Stimulated activated naive CD8-positive, alpha-beta T cell treated with anti-CD3 and anti-CD28 coated beads, Interleukin-15, amount 100 ng/mL, for 72 hours (primary cell): Measurements from ENCODE around the gene PER2.

Experiments
- ATAC-seq: fragments of 150-1000 bp; cut with Tn5 transposase; 2 replicates; pipeline ENCODE4 v1.10.0; 2021; ENCODE audit warnings: mild to moderate bottlenecking, moderate library complexity
- DNase-seq, 2 donors: peaks; one replicate each; pipeline ENCODE4 v3.0.0; 2021 to 2022
- H3K27ac Mint-ChIP-seq, 2 donors: one replicate each; pipeline ENCODE4 v1.8.0; 2022; ENCODE audit warnings: mild to moderate bottlenecking in 2 of 2, mixed read lengths in 2 of 2, moderate library complexity in 2 of 2
- H3K27me3 Mint-ChIP-seq: one replicate; pipeline ENCODE4 v1.8.0; 2022; ENCODE audit warnings: mixed read lengths
- H3K4me1 Mint-ChIP-seq: one replicate; pipeline ENCODE4 v1.8.0; 2022; ENCODE audit warnings: mild to moderate bottlenecking, mixed read lengths
- H3K4me3 Mint-ChIP-seq, 2 donors: one replicate each; pipeline ENCODE4 v1.8.0; 2022; ENCODE audit warnings: mild to moderate bottlenecking in 2 of 2, mixed read lengths in 2 of 2, moderate library complexity in 1 of 2
- H3K9me3 Mint-ChIP-seq, 2 donors: one replicate each; pipeline ENCODE4 v1.8.0; 2022; ENCODE audit warnings: mixed read lengths in 2 of 2

Gene PER2

GRCh38 chr2:238252766-238253630, 35.4 kb downstream of the PER2 start:
- DNase-seq (no peak), ATAC-seq (no peak)
- no peak overlapping the region for H3K4me3 Mint-ChIP-seq
- H3K9me3 Mint-ChIP-seq, result no peaks in the 10 kb centered on the region
- no peaks in the 10 kb centered on the region for H3K4me1 Mint-ChIP-seq
- no peak overlapping the region for H3K27ac Mint-ChIP-seq
- H3K27me3 Mint-ChIP-seq, result no peaks in the 10 kb centered on the region

DNA sequence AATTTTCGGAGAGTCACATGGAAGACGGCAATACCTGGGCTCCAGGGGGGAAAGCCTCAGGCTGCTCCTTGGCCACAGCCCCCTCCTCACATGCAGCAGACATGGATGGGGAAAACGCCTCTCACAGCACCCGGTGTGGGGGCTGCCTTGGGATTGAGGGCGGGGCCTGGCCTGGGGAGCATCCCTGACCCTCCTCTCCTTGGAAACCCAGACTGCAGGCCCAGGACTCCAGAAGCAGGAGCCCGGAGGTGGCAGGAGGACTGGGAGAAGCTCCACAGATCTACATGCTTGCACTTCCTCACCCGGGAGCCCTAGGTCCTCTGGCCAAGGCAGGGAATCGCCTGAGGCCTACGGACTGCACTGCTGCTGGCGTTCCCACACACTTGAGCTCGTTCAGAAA, 36.4 kb downstream of the PER2 start:
- no peak for DNase-seq
- no peaks in the 10 kb centered on the region for H3K4me1 Mint-ChIP-seq
- no peak overlapping the region for H3K4me3 Mint-ChIP-seq
- no peak overlapping the region for H3K27ac Mint-ChIP-seq
- no peaks in the 10 kb centered on the region for H3K27me3 Mint-ChIP-seq
- no peaks in the 10 kb centered on the region for H3K9me3 Mint-ChIP-seq
- no peak for ATAC-seq

DNA sequence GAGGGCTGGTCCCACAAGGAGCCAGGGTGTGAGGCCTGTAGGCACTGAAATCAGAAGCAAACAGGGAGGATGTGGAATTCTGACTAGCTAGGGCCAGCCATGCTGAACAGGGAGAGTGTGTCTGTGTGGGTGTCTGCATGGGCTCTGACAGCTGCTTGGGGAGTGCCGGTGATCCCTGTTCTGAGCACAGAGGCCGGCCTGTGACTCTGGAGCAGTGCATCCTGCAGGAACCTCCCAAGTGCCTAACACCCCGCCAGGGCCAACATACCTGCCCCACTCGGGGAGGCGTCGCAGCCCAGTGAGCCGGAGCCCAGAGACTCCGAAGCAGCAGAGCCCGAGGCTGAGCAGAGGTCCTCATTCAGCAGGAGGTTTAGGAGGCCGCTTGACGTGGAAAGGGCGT, 37.1 kb downstream of the PER2 start:
- no peak for ATAC-seq
- Mint-ChIP-seq H3K4me3 (no peak overlapping the region), H3K9me3 (no peaks in the 10 kb centered on the region), H3K27me3 (no peaks in the 10 kb centered on the region), H3K27ac (no peak overlapping the region), H3K4me1 (no peaks in the 10 kb centered on the region)
- DNase-seq, result no peak

DNA sequence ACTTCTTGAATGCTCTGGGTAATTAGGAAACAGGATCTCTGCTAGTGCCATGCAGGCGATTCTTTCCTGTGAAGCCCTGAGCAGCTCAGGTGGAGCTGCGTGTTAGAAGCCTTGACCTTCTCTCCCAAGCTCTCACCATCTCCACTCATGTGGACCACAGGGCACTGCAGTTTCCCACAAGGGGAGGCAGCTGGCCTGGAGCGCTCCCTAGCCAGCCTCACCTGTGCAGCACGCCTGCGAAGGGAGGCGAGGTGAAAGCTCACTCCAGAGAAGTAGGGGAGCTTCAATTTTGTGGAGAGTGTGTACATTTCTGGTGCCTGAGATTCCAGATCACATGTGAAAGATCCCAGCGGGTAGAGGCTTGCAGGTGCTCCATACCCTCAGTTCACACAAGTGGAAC, 37.5 kb downstream of the PER2 start:
- Mint-ChIP-seq H3K27me3 (no peaks in the 10 kb centered on the region), H3K4me1 (no peaks in the 10 kb centered on the region), H3K27ac (no peak overlapping the region), H3K9me3 (no peaks in the 10 kb centered on the region), H3K4me3 (no peak overlapping the region)
- ATAC-seq (no peak), DNase-seq (no peak)

GRCh38 chr2:238247841-238248453, 40.5 kb downstream of the PER2 start:
- peak overlapping the region in 1 of 2 donors; percentile 50 for H3K27ac Mint-ChIP-seq
- H3K9me3 Mint-ChIP-seq, result no peaks in the 10 kb centered on the region
- no peaks in the 10 kb centered on the region for H3K27me3 Mint-ChIP-seq
- ATAC-seq (no peak), DNase-seq (no peak)
- H3K4me3 Mint-ChIP-seq, result no peak overlapping the region
- no peaks in the 10 kb centered on the region for H3K4me1 Mint-ChIP-seq

DNA sequence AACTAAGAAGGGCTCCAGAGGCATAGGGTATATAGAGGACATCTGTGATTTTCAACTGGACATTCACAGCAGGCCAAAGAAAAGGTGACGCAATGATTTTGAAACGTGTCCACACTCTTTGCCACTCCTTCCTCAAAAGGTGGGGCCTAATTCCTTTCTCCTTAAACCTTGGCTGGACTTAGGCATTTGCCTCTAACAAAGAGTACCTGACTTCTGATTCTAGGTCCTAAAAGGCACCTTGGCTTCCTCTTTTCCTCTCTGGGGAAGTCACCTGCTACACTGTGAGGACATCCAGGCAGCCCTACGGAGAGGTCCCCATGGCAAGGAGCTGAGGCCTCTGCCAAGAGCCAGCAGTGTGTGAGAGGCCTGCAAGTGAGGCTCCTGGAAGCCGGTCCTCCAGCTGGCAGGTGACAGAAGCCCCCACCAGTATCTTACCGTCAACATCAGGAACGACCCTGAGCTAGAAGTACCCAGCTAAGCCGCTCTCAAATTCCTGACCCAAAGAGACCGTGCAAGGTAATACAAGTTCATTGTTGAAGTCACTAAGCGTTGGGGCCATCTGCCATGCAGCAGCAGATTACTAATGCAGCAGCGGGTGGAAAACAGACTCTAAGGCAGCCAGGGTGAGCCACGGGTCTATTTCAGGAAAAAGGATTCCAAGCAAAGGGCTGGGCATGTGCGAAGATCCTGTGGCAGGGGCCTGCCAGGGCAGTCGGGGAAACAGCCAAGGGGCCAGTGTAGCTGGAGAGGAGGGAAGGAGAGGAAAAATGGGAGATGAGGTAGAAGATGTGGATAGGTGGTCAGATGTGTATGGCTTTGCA, 41.2 kb downstream of the PER2 start:
- Mint-ChIP-seq H3K9me3 (no peaks in the 10 kb centered on the region), H3K4me3 (no peak overlapping the region), H3K27ac (peak overlapping the region; percentile 49 to 89), H3K27me3 (no peaks in the 10 kb centered on the region), H3K4me1 (no peaks in the 10 kb centered on the region)
- ATAC-seq (no peak), DNase-seq (no peak)

DNA sequence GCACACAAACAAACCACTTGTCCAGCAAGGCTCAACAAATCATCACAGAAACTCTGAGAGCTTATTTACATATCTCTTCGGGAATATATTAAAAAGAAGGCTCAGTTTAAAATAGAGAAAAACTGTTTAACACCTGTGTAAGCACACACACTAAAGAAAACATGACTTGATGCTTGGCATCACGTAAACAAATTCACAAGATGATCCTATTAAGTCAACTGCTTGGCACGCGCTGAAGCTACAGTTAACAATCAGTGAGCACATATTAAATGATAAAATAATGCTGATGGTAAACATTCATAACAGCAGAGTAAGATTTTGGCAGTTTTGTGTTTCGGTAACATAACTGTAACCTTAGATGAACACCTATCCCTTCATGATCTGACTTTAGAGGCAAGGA, 44.3 kb downstream of the PER2 start:
- ATAC-seq, result no peak
- H3K27ac Mint-ChIP-seq, result no peak overlapping the region
- H3K9me3 Mint-ChIP-seq, result no peaks in the 10 kb centered on the region
- H3K4me3 Mint-ChIP-seq, result no peak overlapping the region
- H3K27me3 Mint-ChIP-seq, result peaks cover 21% of the 10 kb centered on the region
- peaks cover 6% of the 10 kb centered on the region for H3K4me1 Mint-ChIP-seq
- no peak for DNase-seq

- H3K27ac Mint-ChIP-seq, result no peak overlapping the region
- ATAC-seq (no peak), DNase-seq (no peak)
- peaks cover 6% of the 10 kb centered on the region for H3K4me1 Mint-ChIP-seq
- H3K27me3 Mint-ChIP-seq, result peaks cover 25% of the 10 kb centered on the region
- no peak overlapping the region for H3K4me3 Mint-ChIP-seq
- no peaks in the 10 kb centered on the region for H3K9me3 Mint-ChIP-seq
Measured at GRCh38 chr2:238243496-238244076, 44.8 kb downstream of the PER2 start.

DNA sequence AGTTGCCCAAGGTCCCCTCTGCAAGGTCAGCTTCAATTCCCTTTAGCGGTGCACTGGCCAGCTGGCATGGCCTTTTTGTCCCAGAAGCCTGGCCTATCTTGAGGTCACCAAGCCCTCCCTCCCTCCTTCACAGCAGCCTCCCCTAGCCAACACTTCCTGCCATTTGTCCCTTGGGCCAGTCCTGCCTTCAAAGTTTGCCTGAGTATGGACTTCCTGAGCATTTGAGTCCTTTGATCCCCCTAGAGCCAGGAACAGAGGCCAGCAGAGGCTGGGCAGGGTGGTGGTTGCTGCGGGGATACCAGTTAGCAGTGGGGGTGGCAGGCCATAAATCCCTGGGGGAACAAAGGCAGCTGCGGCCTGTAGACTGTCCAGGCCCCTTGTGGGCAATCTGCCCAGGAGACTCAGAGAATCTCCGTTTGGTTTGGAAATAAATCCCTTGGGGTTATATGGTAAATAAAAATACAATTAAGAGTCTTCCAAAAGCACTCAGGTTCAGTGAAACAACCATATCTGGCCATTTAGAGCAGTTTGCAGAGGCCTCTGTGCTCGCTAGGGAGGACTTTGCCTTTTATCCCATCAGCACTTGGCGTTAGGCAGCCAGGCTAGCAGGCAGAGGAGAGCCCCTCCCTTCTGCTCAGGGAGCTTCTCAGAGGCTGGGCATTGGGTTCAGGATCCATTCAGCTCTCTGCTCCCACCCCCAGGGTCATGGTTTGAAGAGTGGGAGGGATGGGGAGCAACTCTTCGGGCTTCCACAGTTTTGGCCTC, 45.5 kb downstream of the PER2 start:
- no peaks in the 10 kb centered on the region for H3K9me3 Mint-ChIP-seq
- DNase-seq (no peak), ATAC-seq (no peak)
- peaks cover 6% of the 10 kb centered on the region for H3K4me1 Mint-ChIP-seq
- H3K4me3 Mint-ChIP-seq, result no peak overlapping the region
- peaks cover 31% of the 10 kb centered on the region for H3K27me3 Mint-ChIP-seq
- no peak overlapping the region for H3K27ac Mint-ChIP-seq

GRCh38 chr2:238241970-238242369, 46.4 kb downstream of the PER2 start:
- Mint-ChIP-seq H3K27me3 (peaks cover 38% of the 10 kb centered on the region), H3K4me1 (peaks cover 6% of the 10 kb centered on the region), H3K9me3 (no peaks in the 10 kb centered on the region), H3K27ac (peak overlapping the region in 1 of 2 donors; percentile 43), H3K4me3 (peak overlapping the region; percentile 6 to 25)
- DNase-seq, result no peak
- ATAC-seq, result no peak

GRCh38 chr2:238240757-238241711, 47.4 kb downstream of the PER2 start:
- Mint-ChIP-seq H3K27ac (no peak overlapping the region), H3K4me3 (peak overlapping the region; percentile 51 to 84), H3K9me3 (no peaks in the 10 kb centered on the region), H3K4me1 (peaks cover 6% of the 10 kb centered on the region), H3K27me3 (peaks cover 47% of the 10 kb centered on the region)
- ATAC-seq (no peak), DNase-seq (peak in 1 of 2 donors; percentile 12)

DNA sequence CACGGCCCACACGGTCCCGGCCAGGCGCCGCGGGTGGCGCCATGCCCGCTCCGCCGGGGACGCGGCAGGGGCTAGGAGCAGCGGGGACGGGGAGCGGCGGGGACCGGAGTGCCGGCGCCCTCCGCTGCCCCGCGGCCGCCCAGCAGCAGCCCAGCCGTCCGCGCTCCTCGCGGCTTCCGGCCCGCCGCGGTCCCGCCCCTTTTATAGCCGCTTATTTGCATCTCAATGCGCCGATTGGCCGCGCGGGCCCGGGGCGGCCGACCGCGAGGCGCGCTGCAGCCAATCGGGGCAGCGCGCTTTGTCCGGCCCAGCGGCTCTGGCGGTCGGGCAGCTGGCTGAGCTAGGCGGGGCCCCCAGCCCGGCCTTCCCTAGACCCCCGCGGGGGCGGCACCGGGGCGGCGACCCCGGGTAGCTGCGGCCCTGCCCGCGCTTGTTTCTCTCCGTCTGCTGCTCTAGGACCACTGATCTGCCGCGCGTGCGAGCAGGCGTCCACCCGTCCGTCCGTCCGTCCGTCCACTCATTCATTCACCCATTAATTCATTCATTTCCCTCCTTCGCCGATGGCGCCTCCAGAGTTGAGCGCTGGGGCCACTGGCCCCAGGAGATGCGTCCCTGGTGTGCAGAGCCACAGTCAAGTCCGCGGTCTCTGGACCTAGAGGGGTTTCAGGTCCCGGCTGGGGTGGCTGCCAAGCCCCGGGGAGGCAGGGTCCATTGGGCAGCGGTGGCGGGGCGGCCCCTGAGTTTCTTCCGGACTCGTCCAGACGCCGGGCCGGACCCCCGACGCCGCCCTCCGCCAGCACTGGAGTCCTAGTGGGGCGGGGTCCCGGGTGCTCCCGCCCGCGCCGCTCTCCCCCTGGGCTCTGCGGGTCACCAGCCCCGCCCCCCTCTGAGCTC, 48.3 kb downstream of the PER2 start, which contains the start of gene HES6:
TSS of gene HES6 (minus strand) at position 176 of the 894 bp plus-strand sequence. CDS start at position 43, 133 bp downstream.
- Mint-ChIP-seq H3K27me3 (peaks cover 57% of the 10 kb centered on the region), H3K9me3 (no peaks in the 10 kb centered on the region), H3K27ac (peak within 1 kb of the TSS; percentile 11 to 23), H3K4me1 (peaks cover 6% of the 10 kb centered on the region), H3K4me3 (peak within 1 kb of the TSS; percentile 84 to 88)
- ATAC-seq, result peak; percentile 84
- peak; percentile 74 to 77 for DNase-seq

GRCh38 chr2:238239543-238239862, 48.9 kb downstream of the PER2 start:
- H3K27ac Mint-ChIP-seq, result no peak overlapping the region
- ATAC-seq (no peak), DNase-seq (peak in 1 of 2 donors; percentile 38)
- peaks cover 9% of the 10 kb centered on the region for H3K4me1 Mint-ChIP-seq
- peak overlapping the region; percentile 21 to 61 for H3K4me3 Mint-ChIP-seq
- H3K9me3 Mint-ChIP-seq, result no peaks in the 10 kb centered on the region
- H3K27me3 Mint-ChIP-seq, result peaks cover 63% of the 10 kb centered on the region
